AG04449 (cell line): ENCODE data around the gene SCRT2.

Experiments
- CTCF ChIA-PET: fragments of 350-600 bp; formaldehyde crosslinking; extraction: SDS; loops from one replicate; lab custom pipeline; 2021; ENCODE audit warnings: antibody characterized with exemption; lab: Yijun Ruan, JAX
- POLR2A ChIA-PET: fragments of 400-600, 350-600 bp; formaldehyde crosslinking; extraction: SDS; loops from one replicate; lab custom pipeline; 2020; ENCODE audit warnings: antibody characterized with exemption, inconsistent platforms; lab: Yijun Ruan, JAX
- DNase-seq: peaks from one replicate; pipeline ENCODE4 v3.0.0-alpha.2; 2010; ENCODE audit warnings: low read depth, low spot score
- H3K4me3 ChIP-seq: 2 replicates; pipeline ENCODE4 v1.5.1; 2011; ENCODE audit warnings: low read depth, mild to moderate bottlenecking, control low read depth, low read length
- CTCF ChIP-seq: IDR thresholded peaks from one replicate; pipeline ENCODE4 v1.5.1; 2011; ENCODE audit warnings: mild to moderate bottlenecking, moderate library complexity, low read length, control low read depth, inconsistent platforms; ENCODE audit not compliant: insufficient read depth; ENCODE audit errors: missing control alignments

Gene SCRT2

DNA sequence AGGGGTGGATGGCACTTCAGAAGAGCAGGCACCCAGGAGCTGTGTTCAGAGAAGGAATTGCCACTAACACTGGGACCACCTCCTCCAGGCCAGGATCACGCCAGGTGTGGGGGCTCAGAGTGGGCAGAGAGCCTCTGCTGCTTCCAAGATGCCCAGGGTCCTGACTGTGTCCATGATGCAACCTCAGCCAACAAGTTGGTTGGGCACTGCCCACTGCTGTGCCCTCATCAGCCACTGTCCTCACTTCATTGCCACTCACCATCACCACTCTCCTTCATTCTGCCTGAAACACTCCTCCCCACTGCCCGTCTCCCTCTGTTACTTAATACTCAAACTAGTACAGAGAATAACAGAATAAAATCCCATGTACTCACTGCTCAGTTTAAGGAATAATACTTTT, 49.0 kb downstream of the SCRT2 start:
- CTCF ChIA-PET: interaction anchor here (6.3 kb wide), 1 partner anchor 19 kb away, joined by 47 read pairs; no protein-coding TSS in a partner anchor
- no peak for TF ChIP-seq CTCF
- no peak overlapping the region for H3K4me3 ChIP-seq
- POLR2A ChIA-PET: no interaction called here
- DNase-seq: no peak

GRCh38 chr20:625360-625932, 50.2 kb downstream of the SCRT2 start:
- ChIA-PET POLR2A (no interaction called here), CTCF (interaction anchor here (1.6 kb wide), 1 partner anchor 42 kb away, joined by 5 read pairs; no protein-coding TSS in a partner anchor)
- H3K4me3 ChIP-seq: no peak overlapping the region
- no peak for DNase-seq
- no peak for TF ChIP-seq CTCF

DNA sequence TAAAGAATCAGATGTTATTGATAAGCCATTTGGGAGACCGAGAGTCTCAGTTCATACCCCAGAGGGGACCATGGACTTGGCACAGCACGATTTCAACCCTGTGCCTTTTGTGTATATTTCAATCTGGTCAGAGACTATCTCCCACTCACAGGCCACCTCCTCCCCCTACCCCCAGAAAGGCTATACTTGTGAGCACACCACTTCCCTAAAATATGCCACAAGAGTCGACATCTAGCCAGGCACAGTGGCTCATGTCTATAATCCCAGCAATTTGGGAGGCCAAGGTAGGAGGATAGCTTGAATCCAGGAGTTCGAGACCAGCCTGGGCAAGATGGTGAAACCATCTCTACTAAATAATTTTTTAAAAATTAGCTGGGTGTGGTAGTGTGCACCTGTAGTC, 51.9 kb downstream of the SCRT2 start:
- CTCF ChIA-PET: interaction anchor here (1.2 to 1.6 kb wide), 3 partner anchors 22 to 44 kb away, joined by 3 to 5 read pairs (median 5); no protein-coding TSS in a partner anchor
- POLR2A ChIA-PET: no interaction called here
- H3K4me3 ChIP-seq: no peak overlapping the region
- no peak for TF ChIP-seq CTCF
- no peak for DNase-seq

GRCh38 chr20:623021-623420, 52.6 kb downstream of the SCRT2 start:
- H3K4me3 ChIP-seq: no peak overlapping the region
- TF ChIP-seq CTCF: no peak
- ChIA-PET POLR2A (no interaction called here), CTCF (interaction anchor here (1.2 to 1.6 kb wide), 3 partner anchors 22 to 44 kb away, joined by 3 to 5 read pairs (median 5); no protein-coding TSS in a partner anchor)
- no peak for DNase-seq

DNA sequence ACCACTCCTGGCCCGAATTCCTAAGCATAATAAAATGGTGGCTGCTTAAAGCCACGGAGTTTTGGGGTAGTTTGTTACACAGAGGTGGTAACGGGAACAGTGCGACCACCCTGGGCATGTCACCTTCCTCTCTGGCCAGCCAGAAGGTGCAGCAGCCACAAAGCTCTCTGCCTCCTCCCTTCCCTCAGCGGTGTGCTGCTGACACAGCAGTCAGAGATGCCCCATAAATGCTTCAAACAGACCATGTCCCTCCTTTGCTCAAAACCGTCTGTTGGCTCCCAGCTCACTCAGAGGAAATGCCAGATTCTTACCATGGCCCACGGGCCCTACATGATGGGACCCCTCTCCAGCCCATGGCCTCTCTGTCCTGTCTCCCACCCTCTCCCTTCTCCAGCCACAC, 53.4 kb downstream of the SCRT2 start:
- no peak for DNase-seq
- POLR2A ChIA-PET: no interaction called here
- TF ChIP-seq CTCF: no peak
- no peak overlapping the region for H3K4me3 ChIP-seq
- CTCF ChIA-PET: interaction anchor here (1.3 kb wide), 1 partner anchor 23 kb away, joined by 6 read pairs; no protein-coding TSS in a partner anchor

- H3K4me3 ChIP-seq: no peak overlapping the region
- DNase-seq: peak; percentile 4
- ChIA-PET CTCF (interaction anchor here (1.3 to 1.4 kb wide), 2 partner anchors 24 to 118 kb away, joined by 4 to 6 read pairs; no protein-coding TSS in a partner anchor), POLR2A (no interaction called here)
- TF ChIP-seq CTCF: no peak
Observed at GRCh38 chr20:621125-621756, 54.4 kb downstream of the SCRT2 start.
